Endothelial cell of umbilical vein (primary cell): ENCODE results near the gene EDRF1.

Source experiments
- JUN ChIP-seq: IDR thresholded peaks from 2 replicates; pipeline ENCODE4 v1.6.1; 2011; ENCODE audit warnings: borderline replicate concordance, low read depth; ENCODE audit not compliant: insufficient read length, insufficient read depth
- TF ChIP-seq, protein P1 (sequence below), 2 donors: IDR thresholded peaks; 1 replicate in 1 of 2; 2 replicates in 1 of 2; pipeline ENCODE4 v1.5.1; 2011; ENCODE audit warnings: low read length in 2 of 2, mild to moderate bottlenecking in 2 of 2, moderate library complexity in 2 of 2, control low read depth in 1 of 2, inconsistent platforms in 1 of 2, low read depth in 1 of 2; ENCODE audit not compliant: insufficient read depth in 1 of 2; ENCODE audit errors: extremely low read depth in 1 of 2

GRCh38 chr10:125811251-125811650, 91.7 kb downstream of the EDRF1 start:
- TF ChIP-seq, protein P1, sequence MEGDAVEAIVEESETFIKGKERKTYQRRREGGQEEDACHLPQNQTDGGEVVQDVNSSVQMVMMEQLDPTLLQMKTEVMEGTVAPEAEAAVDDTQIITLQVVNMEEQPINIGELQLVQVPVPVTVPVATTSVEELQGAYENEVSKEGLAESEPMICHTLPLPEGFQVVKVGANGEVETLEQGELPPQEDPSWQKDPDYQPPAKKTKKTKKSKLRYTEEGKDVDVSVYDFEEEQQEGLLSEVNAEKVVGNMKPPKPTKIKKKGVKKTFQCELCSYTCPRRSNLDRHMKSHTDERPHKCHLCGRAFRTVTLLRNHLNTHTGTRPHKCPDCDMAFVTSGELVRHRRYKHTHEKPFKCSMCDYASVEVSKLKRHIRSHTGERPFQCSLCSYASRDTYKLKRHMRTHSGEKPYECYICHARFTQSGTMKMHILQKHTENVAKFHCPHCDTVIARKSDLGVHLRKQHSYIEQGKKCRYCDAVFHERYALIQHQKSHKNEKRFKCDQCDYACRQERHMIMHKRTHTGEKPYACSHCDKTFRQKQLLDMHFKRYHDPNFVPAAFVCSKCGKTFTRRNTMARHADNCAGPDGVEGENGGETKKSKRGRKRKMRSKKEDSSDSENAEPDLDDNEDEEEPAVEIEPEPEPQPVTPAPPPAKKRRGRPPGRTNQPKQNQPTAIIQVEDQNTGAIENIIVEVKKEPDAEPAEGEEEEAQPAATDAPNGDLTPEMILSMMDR (IDR thresholded peaks at IDR 0.05; ENCODE audit: extremely low read depth in 1 of 2, insufficient read depth in 1 of 2, low read depth in 1 of 2, low read length in 2 of 2) = no peak
- no peak for TF ChIP-seq JUN
